Measurements from ENCODE around the gene RNF26. TPM values are rescaled to one million over a fixed set of nuclear protein-coding genes. Genes with fewer than 3 reads are reported as not detected.

Gene RNF26
- total and polyA plus RNA-seq, 2 of the 4 experiments (the other 2 are of a cell fraction) = 3.4 to 36.7 TPM

- H2BK5ac ChIP-seq (ENCODE audit: low read depth, low read length, poor library complexity, severe bottlenecking) = no peak overlapping the region
- no peaks in the 10 kb centered on the region for H3K9me3 ChIP-seq (ENCODE audit: control insufficient read depth, insufficient read depth, low read length)
- no peak overlapping the region for H2AK5ac ChIP-seq (ENCODE audit: low read depth, low read length)
- no peak overlapping the region for H3K4ac ChIP-seq (ENCODE audit: low read depth, low read length)
- ChIA-PET POLR2A (ENCODE audit: unreplicated experiment) (no interaction called here), CTCF (no interaction called here)
- peaks cover 2% of the 10 kb centered on the region; the same call in 1 of the 2 replicates for H3K36me3 ChIP-seq (ENCODE audit: control insufficient read depth, insufficient read depth, low read length)
- no peak overlapping the region for H4K91ac ChIP-seq (ENCODE audit: insufficient read depth, low read depth, low read length)
- H2BK15ac ChIP-seq (ENCODE audit: low read depth, low read length) = no peak overlapping the region
- H3K27me3 ChIP-seq (ENCODE audit: control insufficient read depth, insufficient read depth, low read length) = no peaks in the 10 kb centered on the region
- H2AFZ ChIP-seq (replicated peaks; ENCODE audit: low read length, poor library complexity) = no peak overlapping the region
- H3K27ac ChIP-seq (ENCODE audit: insufficient read depth, low read length) = no peak overlapping the region
- no peak overlapping the region for H2AK9ac ChIP-seq (replicated peaks; ENCODE audit: low read depth, low read length, poor library complexity)
- DNase-seq (no peak), ATAC-seq (ENCODE audit: low read depth) (no peak)
- in situ Hi-C loops (cut with MboI; ENCODE audit: low sequenced_read_pairs) = no loop called here
- H2BK20ac ChIP-seq (ENCODE audit: low read depth, low read length) = no peak overlapping the region
- H3K4me1 ChIP-seq (ENCODE audit: control insufficient read depth, insufficient read depth, low read length) = peaks cover 12% of the 10 kb centered on the region; the same call in 1 of the 2 replicates
- no peak overlapping the region for H3K4me3 ChIP-seq (ENCODE audit: insufficient read depth, low read depth, low read length)
- dilution Hi-C loops (cut with HindIII; ENCODE audit: low sequenced_read_pairs, unreplicated experiment) = no loop called here
- H3K23ac ChIP-seq (ENCODE audit: low read depth, low read length) = no peak overlapping the region
- H3K18ac ChIP-seq (ENCODE audit: low read depth, low read length) = no peak overlapping the region
- no peak overlapping the region for H3K4me2 ChIP-seq (ENCODE audit: low read depth, low read length)
- no peak overlapping the region for H3K9ac ChIP-seq (ENCODE audit: low read depth, low read length)
- no peaks in the 10 kb centered on the region for H4K20me1 ChIP-seq (ENCODE audit: insufficient read depth, low read length)
- peaks cover 14% of the 10 kb centered on the region for H3K9me1 ChIP-seq (ENCODE audit: insufficient read depth, low read length)
- no peak overlapping the region for H2BK120ac ChIP-seq (ENCODE audit: low read depth, low read length)
- H3K79me1 ChIP-seq (ENCODE audit: low read depth in 1 of 2, low read length in 2 of 2) = peaks cover 10 to 25% of the 10 kb centered on the region in 2 experiments; a peak in 3 of 4 replicates
- 50% methylated on average over 2 of the region's 4 CpGs; no CpG with 5 or more reads in 1 of the 2 experiments for WGBS, 2 experiments (ENCODE audit: extremely low coverage in 2 of 2, insufficient read length in 1 of 2)
- H4K5ac ChIP-seq (ENCODE audit: low read depth, low read length) = no peak overlapping the region
- H3K56ac ChIP-seq (ENCODE audit: extremely low read depth, insufficient read depth, low read length) = no peak overlapping the region
- no peak overlapping the region for H3K14ac ChIP-seq (replicated peaks; ENCODE audit: low read depth, low read length)
- TF ChIP-seq MAZ (IDR thresholded peaks at IDR 0.05; ENCODE audit: borderline replicate concordance, low read depth, low read length) = no peak
- no peak for TF ChIP-seq POLR2A (IDR thresholded peaks at IDR 0.05; ENCODE audit: low read depth, low read length)
- TF ChIP-seq MXI1 (IDR thresholded peaks at IDR 0.05; ENCODE audit: borderline replicate concordance, low read depth, low read length) = no peak
- no peak for TF ChIP-seq MAFK (IDR thresholded peaks at IDR 0.05; ENCODE audit: low read depth, low read length)
- TF ChIP-seq BHLHE40 (IDR thresholded peaks at IDR 0.05; ENCODE audit: low read depth, low read length) = no peak
- TF ChIP-seq SMC3 (IDR thresholded peaks at IDR 0.05; ENCODE audit: low read depth, low read length) = no peak
- TF ChIP-seq, protein P1, sequence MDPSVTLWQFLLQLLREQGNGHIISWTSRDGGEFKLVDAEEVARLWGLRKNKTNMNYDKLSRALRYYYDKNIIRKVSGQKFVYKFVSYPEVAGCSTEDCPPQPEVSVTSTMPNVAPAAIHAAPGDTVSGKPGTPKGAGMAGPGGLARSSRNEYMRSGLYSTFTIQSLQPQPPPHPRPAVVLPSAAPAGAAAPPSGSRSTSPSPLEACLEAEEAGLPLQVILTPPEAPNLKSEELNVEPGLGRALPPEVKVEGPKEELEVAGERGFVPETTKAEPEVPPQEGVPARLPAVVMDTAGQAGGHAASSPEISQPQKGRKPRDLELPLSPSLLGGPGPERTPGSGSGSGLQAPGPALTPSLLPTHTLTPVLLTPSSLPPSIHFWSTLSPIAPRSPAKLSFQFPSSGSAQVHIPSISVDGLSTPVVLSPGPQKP (IDR thresholded peaks at IDR 0.05; ENCODE audit: borderline replicate concordance, low read depth, low read length) = no peak
- TF ChIP-seq RFX5 (IDR thresholded peaks at IDR 0.05; ENCODE audit: low read depth, low read length) = no peak
- intact Hi-C loops (cut with micrococcal nuclease) = no loop called here
- H4K8ac ChIP-seq (ENCODE audit: low read depth in 2 of 2, low read length in 2 of 2) = no peak overlapping the region
- no TSS peak for BruUV-seq (replicated peaks)
Observed at GRCh38 chr11:119332111-119332765, 2.1 kb upstream of the RNF26 start.

Measured in IMR-90 (cell line).